Measurements from ENCODE around the gene NCKAP5L. TPM values are rescaled to one million over a fixed set of nuclear protein-coding genes. Genes with fewer than 3 reads are reported as not detected.

NCKAP5L gene
- total RNA-seq, 1 donor from 2014 or later: 63.0 TPM

DNA sequence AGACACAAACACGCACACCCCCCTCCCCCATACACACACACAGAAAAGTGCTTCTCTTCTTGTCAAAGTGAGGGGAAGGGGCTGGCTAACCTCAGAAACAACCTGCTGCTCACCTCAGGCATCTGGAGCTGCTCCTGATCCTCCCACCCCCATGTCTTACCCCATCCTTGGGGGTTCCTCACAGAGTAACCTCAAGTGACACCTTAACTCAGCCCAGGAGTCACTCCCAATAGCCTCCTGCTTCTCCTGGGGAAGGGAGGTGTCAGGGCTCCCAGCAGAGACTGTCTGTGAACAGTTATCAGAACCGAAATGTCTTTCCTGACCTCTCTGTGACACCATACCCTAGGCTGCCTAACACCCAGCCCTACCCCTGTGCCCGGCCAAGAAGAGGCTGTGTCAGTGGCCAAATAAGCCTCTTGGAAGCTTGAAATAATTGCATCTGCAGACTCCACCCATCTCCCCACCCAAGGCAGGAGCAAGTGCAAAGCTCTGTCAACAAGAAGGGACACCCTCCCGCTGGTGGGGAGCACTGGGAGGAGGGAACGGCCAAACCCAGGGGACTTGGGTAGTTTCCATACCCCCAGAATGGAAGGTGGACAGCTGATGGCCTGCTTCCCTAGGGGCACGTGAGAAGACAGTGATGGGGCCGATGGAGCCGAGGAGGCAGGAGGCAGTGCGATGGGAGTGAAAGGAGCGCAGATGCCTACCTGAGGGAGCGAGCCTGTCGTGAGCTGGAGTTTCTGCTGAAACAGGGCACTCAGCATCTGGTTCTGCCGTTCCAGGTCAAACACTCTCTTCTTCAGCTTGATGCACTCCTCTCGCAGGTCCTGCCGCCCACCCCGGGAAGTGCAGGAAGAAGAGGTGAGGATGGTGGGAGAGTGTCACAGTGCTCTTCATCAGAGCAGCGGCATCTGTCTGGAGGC lies 26.8 kb downstream of the NCKAP5L start:
- no peak for DNase-seq (ENCODE audit: extremely low read depth, low read depth, low spot score)

DNA sequence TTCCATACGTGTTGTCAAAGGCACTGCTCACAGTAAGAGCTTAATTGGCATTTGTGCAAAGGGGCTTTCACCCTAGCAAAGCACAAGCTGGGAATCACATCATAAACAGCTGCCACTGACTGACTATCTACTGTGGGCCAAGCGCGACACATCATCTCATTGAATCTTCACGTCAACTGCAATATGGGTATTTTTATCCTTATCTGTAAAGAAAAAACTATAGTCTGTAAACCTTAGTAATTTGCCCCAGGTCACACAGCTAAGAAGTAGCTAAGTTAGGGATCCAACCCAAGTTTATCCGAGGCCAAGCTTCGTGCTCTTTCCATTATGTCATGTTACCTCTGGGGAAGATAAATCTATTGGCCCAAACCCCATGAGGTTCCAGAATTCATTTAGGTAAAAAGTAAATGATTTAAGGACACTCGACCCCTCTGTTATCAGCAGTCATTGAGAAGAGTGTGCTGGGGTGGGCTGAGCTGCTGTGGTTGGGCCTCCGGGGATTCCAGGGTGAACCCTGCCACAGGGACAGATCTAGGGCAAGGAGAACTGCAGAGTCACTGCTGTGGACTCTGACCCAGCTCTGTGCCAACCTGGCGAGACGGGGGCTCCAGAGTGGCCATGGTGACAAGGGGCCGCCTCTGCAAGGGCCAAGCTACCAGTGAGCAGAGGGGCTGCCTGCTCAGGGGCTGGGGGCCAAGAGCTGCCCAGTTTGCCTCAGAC lies 27.6 kb downstream of the NCKAP5L start:
- DNase-seq (ENCODE audit: extremely low read depth, low read depth, low spot score): no peak

DNA sequence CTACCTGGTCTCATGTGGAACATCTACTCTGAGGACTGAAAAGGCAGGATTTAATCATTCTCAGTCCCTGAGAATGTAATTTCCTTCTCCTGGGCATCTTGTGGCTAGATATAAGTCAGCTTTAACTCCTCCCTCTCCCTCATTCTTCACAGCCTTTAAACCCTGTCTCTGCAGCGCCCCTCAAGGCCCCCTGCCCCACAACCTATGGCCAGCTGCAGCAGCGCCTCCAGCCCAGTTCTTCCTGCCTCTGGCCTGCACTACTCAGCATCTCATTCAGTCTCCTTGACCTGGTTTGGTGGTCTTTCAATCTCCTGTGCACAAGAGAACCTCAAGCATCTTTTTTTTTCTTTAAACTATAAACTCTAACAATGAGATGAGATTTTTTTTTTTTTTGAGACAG lies 29.3 kb downstream of the NCKAP5L start:
- DNase-seq (ENCODE audit: extremely low read depth, low read depth, low spot score): no peak

DNA sequence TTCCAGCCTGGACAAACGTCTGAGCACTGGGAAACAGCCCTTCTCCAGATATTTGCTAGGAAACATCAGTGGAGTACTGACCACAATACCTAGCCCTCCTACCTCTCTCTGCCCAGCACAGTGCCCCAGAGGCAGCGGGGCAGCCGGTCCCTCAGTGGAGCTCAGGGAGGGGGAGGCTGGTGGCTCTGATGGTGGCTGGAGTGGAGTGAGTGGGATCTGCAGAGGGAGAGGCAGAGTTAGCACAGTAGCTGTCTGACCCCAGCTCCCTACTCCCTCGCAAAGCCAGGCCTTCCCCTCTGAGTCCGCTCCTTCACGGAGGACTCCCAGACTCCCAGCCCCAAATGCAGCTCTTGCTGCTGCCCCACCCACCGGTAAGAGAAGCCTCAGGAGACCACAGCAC lies 30.0 kb downstream of the NCKAP5L start:
- DNase-seq (ENCODE audit: extremely low read depth, low read depth, low spot score): no peak

DNA sequence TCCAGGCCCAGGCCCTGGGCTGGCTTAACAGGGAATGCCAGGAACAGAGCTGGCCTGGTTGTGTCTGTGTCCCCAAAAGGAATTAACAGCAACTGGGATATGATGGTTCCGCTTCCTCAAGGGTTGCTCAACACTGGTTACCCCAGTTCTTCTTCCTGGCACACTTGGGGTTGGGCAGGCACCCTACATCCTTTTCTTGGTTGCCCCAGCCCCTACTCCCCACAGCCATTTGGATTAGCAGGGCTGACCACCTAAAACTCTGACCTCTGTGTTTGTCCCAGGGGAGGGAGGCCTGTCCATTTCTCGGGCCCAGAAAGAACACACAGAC lies 30.8 kb downstream of the NCKAP5L start:
- DNase-seq (ENCODE audit: extremely low read depth, low read depth, low spot score): no peak

DNA sequence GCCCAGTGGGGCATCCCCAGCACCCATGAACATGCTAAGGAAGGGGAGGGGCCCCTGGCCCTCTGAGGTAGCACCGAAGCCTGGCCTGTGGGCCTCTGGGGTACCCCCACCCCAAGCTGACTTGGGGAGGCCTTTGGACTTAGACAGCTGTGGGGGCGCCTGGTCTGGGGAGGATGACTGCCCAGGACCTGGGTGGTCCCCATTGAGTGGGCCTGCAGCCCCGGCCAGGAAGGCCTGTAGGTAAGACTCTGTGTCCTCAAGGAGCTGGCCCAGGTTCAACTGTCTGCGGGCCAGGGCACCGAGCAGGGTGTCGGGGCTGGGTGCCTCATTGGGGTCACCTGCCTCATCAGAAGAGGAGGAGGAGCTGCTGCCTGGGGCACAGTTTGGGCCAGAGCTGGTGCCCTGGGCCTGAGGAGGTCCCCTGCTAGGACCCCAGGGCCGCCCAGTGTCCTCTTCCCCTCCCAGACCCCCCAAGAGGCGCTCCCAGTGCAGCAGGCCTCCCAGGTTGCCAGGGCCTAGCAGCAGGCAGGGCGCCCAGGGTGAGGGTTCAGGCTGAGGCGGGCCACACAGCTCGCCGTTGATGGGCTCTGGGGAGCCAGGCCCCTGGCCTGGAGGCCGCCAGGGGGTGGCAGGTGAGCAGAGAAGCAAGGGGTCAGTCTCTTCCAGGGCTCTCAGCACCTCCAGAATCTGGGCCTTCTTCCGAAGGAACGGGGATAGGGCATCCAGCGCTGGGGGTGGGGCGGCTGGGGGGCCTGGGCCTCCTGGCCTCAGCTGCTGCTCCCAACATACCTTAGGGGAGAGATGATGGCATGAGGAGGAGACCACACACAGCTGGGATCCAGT lies 31.4 kb downstream of the NCKAP5L start:
- no peak for DNase-seq (ENCODE audit: extremely low read depth, low read depth, low spot score)

DNA sequence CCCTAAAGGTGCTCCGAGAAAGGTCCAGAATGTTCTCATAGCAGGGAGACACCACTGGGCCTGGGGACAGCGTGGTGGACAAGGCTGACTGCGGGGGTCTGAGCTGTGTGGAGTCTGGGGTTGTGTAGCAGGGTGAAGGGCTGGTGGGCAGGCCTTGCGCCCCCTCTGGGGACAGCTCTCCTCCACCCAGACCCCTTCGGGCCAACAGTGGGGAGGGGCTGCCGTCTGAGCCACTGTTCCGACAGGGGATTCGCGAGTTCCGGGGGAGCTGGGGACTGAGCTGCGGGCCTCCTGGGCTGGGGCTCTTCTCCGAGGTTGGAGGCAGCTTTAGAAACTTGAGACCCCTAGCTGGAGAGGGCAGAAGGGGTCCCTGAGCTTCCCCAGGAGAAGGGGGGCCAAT lies 32.1 kb downstream of the NCKAP5L start:
- DNase-seq (ENCODE audit: extremely low read depth, low read depth, low spot score): no peak

DNA sequence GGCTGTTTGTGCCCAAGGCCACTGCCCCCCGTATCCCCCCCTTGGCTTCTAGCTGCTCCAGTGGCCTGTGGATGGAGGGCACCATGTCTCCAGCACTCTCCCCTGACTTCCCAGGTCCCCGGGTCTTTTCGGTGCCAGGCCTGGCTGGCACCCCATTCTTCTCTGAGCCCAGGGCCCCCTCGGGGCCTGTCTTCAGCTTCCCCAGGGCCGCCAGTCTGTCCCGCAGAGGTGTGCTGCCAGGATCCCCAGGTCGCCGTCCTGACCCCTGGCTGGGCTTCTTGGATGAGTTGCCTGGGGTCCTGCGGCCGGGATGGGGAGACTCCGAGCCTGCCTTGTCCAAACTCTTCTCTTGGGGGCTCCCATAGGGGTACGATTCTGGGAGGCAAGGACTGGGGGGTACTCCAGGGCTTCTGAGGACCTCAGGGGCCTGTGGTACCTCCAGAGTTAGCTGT lies 32.5 kb downstream of the NCKAP5L start:
- no peak for DNase-seq (ENCODE audit: extremely low read depth, low read depth, low spot score)

DNA sequence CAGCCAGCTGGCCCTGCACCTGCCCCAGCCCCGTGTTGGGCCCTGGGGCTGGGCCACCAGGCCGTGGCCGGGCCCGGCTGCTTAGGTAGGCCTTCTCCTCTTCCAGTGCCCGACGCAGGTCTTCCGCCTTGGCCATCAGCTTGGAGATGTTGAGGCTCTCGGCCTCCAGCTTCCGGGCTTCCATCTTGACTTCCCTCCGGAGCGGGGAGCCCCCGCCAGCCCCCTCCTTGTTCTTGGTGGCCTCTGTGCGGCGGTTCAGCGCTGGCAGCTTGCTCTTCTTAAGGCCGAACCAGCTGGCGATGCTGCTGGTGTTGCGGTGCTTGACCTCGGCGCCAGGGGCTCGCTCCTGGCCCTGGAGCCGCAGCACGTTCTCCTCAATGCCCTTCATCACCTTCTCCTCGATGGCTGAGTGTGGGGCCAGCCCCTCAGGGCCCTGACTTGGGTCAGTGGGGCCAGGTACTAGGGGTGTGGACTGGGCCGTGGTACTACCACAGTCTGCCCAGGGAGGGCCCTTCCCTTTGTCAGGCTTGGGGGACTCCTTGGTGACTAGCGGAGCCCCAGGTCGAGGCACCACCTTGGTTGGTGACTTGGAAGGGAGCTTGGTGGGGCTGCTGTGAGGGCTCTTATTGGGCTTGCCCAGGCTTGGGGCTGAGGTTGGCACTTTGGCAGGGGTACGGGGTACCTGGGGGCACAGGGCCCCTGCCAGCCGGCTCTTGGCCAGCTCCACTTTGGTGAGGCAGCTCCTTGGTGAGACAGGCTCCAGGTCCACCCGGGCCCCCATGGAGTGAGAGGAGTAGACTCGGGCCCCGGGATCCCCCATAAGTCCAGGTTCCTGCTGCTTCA lies 33.2 kb downstream of the NCKAP5L start:
- no peak for DNase-seq (ENCODE audit: extremely low read depth, low read depth, low spot score)

DNA sequence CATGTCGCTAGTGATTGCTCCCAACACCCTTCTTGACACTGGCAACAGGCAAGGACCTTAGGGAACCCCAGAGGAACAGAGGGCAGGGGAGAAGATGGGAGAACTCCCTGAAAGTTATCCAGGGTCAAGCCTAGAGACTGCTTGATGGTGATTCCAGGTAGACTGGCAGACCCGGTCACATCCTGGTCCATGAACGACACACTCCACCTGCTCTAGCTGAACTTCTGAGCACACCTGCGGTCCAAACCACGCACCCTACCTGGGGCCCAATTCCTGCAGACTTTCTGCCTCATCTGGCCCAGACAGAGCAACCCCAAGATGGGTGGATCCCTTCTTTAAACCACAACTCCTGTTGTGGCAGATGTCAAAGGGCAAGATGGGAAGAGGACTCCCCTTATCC lies 34.2 kb downstream of the NCKAP5L start:
- no peak for DNase-seq (ENCODE audit: extremely low read depth, low read depth, low spot score)

DNA sequence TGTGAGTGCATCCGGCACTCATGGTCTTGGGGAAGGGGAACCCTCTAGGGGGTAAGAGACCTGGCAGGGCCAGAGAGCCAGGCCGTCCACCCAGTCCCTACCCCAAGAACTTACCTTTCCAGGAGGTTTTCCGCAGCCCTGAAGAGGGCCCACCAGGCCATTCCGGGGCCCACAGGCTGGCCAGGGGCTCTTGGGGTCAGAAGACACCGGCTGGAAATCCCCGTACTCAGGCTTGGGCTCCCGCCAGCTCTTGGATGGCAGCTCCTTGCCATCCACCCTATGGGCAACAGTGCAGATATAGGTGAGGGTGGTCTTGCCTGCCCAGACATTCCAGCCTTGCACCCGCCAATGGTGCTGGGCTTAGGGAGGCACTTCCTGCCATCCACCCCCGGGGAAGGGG lies 34.6 kb downstream of the NCKAP5L start:
- no peak for DNase-seq (ENCODE audit: extremely low read depth, low read depth, low spot score)

DNA sequence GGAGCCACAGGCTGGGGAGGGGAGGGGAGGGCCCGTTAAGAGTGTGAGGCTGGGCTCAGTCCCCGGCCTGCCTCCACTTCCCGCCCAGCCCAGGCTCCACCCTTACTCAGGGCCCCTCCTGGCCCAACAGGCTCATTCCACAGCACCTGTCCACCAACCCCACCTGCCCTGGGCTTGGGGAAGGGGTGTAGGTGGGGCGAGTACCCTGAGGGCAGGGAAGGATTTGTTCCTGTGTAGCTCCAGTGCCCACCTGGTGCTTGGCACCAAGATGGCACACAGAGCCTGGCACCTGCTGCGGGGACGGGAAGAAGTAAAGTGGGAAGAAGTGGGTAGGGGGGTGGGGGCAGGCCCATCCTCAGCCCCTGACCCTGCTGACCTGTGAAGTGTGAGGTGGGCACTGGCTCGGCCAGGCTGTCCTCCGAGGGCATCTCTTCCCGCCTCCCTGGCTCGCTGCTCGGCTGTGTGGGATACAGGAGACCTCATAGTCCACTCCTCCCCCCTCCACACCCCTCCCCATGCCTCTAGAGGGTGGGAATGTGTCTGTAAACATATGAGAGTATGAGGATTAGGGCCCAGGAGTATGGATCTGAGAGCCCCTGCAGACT lies 35.1 kb downstream of the NCKAP5L start:
- DNase-seq (ENCODE audit: extremely low read depth, low read depth, low spot score): no peak

DNA sequence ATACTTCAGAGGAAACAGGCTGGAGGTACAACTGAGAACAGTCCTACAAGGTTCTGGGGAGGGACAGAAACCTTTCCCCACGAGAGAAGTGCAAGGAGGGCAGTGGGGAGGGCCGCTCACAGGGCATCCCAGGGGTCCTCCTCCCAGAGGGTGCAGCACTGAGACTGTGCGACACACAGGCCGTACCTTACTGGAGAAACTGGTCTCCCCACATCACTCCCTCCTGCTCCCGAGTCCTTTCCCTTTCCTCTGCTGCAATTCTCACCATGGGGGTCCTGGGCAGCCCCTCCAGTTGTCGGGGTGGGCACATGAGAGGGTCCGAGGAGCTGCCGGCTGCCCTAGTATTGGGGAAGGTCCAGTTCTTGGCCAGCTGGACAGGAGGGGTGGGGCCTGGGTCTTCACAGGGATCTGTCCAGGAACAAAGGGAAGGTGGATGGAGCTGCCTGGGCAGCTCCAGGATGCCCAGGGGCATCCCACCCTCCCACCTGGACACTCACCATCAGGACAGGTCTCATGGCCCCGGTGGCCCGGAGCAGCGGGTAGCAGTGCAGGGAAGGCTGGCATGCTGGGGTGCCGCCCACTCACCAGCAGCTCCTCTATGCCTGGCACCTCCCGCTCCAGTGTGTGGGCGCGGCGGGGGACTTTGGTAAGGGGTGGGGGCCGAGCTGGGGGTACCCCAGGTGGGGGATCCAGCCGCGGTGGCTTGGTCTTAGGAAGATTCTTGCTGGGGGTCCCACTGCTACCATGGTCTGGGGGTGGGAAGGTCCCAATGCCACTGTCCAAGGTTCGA lies 35.8 kb downstream of the NCKAP5L start:
- no peak for DNase-seq (ENCODE audit: extremely low read depth, low read depth, low spot score)

DNA sequence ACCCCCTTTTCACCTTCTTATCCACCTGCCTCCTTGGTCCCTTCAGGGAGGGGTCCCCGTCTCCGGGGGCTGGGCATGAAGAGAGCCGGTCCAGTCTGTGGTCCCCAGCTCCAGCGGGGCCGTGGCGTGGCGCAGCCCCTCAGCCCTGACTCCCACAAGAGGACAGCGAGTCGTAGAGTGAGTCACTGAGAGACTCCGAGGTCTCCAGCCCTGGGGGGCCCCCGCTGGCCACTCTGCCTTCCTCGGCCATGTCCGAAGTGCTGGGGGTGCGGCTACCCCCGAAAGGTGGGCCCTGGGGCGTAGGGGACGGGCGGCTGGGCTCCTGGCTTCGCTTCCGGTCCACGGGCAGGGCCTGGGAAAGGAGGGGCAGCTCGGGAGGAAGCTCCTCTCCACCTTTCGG lies 36.5 kb downstream of the NCKAP5L start:
- DNase-seq (ENCODE audit: extremely low read depth, low read depth, low spot score): no peak

DNA sequence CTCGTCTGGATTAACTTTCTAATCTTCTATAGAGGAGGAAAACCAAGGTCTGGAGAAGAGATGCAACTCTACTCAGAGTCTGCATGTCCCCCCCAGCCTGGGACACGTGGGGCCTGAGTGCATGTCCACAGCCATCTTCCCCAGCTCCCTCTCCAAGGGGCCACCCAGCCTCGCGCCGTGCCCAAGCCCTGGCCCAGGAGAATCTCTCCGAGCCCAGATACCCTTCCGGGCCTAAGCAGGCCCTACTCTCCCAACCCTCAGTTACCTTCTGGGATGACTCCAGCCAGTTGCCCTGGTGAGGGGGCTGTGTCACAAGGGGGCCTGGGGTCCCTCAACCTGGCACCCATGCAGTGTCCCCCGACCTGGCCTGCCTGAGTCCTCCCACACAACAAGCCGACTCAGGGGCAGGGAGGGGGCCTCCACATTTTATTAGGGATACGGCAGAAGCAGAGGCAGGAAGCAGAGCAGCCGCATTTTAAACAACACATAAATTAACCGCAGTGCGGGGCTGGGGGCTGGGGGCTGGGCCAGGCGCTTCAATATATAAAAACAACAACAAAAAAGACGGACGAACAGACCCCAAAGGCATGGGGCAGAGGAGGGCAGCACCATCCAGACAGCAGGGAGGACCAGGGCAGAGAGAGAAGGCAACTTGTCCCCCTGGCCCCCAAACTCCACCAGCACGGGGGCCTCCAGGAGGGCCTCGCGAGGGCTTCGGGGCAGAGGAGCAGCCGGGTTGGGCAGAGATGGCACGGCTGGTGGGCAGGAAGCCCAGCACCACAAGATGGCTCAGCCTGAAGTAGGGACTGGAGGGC lies 37.3 kb downstream of the NCKAP5L start:
- no peak for DNase-seq (ENCODE audit: extremely low read depth, low read depth, low spot score)

DNA sequence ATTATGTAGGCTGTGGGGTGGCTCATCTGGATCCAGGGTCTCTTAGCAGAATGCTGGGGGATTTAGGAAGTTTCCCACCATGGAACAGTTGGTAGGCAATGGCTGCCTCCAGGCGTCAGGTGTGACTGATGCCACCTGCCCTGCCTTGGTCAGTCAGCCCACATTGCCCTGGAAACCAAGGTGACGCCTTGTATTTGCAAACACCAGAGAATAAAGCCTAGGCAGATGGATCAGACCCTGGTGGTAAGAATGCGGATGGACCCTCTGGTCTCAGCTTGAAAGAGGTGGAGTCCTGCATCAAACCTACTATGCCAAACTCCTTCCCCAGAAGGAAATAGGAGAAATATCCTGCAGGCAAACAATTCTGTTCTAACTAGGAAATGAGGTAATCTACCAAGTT lies 38.2 kb downstream of the NCKAP5L start:
- no peak for DNase-seq (ENCODE audit: extremely low read depth, low read depth, low spot score)

DNA sequence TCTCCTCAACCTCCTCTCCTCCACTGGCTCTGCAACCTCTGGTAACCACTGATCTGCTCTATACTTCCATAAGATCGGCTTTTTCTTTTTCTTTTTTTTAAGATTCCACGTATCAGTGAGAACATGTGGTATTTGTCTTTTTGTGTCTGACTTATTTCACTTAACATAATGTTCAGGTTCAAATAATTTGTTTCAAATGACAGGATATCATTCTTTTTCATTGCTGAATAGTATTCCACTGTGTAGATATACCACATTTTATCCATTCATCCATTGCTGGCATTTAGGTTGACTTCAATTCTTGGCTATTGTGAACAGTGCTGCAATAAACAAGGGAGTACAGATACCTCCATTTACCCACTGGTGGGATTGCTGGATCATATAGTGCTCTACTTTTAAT lies 40.5 kb downstream of the NCKAP5L start:
- DNase-seq (ENCODE audit: extremely low read depth, low read depth, low spot score): no peak

DNA sequence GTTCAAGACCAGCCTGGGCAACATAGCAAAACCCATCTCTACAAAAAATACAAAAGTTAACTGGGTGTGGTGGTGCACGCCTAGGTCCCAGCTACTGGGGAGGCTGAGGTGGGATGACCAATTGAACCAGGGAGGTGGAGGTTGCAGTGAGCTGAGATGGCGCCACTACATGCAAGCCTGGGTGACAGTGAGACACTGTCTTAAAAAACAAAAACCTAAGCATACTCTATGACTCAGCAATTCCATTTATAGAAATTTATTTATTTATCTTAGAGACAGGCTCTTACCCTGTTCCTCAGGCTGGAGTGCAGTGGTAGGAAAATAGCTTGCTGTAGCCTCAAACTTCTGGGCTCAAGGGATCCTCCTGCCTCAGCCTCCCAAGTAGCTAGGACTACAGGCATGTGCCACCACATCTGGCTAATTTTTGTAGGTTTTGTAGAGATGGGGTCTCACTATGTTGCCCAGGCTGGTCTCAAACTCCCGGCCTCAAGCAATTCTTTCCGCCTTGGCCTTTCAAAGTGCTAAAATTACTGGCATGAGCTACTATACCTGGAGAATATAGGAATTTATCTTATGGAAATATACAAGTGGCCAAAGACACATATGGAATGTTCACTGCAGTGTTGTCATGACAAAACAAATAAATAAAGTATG lies 43.3 kb downstream of the NCKAP5L start:
- no peak for DNase-seq (ENCODE audit: extremely low read depth, low read depth, low spot score)

Measured in glomerular endothelial cell (primary cell).